Endothelial cell of umbilical vein (primary cell): ENCODE results near the gene PLB1. TPM values are rescaled to one million over a fixed set of nuclear protein-coding genes. Genes with fewer than 3 reads are reported as not detected.

Experiments
- BruUV-seq: library from RNA; stranded (reverse); fragments of 400-500 nt; replicated peaks from 2 replicates; lab custom pipeline; 2021; lab: Mats Ljungman, UMichigan
- CTCF ChIA-PET: fragments of 300-600, 350-600 bp; sonication (Branson Sonifier 250); formaldehyde crosslinking; loops from one replicate; lab custom pipeline; 2021; ENCODE audit warnings: antibody characterized with exemption, inconsistent platforms; lab: Charles Lee
- POLR2A ChIA-PET: fragments of 300-600, 350-600 bp; sonication (Branson Sonifier 250); formaldehyde crosslinking; loops from one replicate; lab custom pipeline; 2021; ENCODE audit warnings: antibody characterized with exemption, inconsistent platforms; lab: Charles Lee
- DNase-seq: peaks from one replicate; pipeline ENCODE4 v3.0.0-alpha.2; 2011; ENCODE audit warnings: low read depth, low spot score
- FAIRE-seq: peaks from 2 replicates; lab custom pipeline; 2011; peaks lifted over from hg19 to GRCh38; lab: Jason Lieb, UNC
- H2AFZ ChIP-seq: 2 replicates; pipeline ENCODE4 v1.6.0; 2012; ENCODE audit warnings: low read depth, low read length, control low read depth, inconsistent platforms
- H3K27ac ChIP-seq: 2 replicates; pipeline ENCODE4 v1.5.1; 2011; ENCODE audit warnings: low read depth, mild to moderate bottlenecking, control low read depth, low read length, moderate library complexity; ENCODE audit not compliant: insufficient read depth
- H3K27me3 ChIP-seq, 2 experiments: 2 replicates each; pipeline versions ENCODE4 v1.6.0 to v1.6.1; 2011; ENCODE audit warnings: low read length in 2 of 2, mixed read lengths in 1 of 2; ENCODE audit not compliant: control insufficient read depth in 2 of 2, insufficient read depth in 2 of 2
- H3K36me3 ChIP-seq, 2 experiments: 2 replicates in 1 of 2; 3 replicates in 1 of 2; pipeline ENCODE4 v1.5.1; 2011; ENCODE audit warnings: low read length in 2 of 2, mild to moderate bottlenecking in 1 of 2, moderate library complexity in 1 of 2; ENCODE audit not compliant: control insufficient read depth in 2 of 2, insufficient read depth in 2 of 2; ENCODE audit errors: extremely low read depth in 1 of 2
- H3K4me1 ChIP-seq: 3 replicates; pipeline ENCODE4 v1.5.1; 2011; ENCODE audit warnings: mild to moderate bottlenecking, low read length; ENCODE audit not compliant: control insufficient read depth, insufficient read depth; ENCODE audit errors: extremely low read depth
- H3K4me2 ChIP-seq: 2 replicates; pipeline ENCODE4 v1.6.1; 2011; ENCODE audit warnings: low read length, control low read depth, mixed read lengths; ENCODE audit not compliant: insufficient read depth
- H3K4me3 ChIP-seq, 3 experiments: fragments of 200-600 bp in 1 of 3; sonication (generic), shearing (Covaris generic) in 1 of 3; replicated peaks in 1 of 3; 2 replicates each; pipeline ENCODE4 v1.5.1; 2011 to 2016; ENCODE audit warnings: control low read depth in 3 of 3, low read length in 3 of 3, mild to moderate bottlenecking in 2 of 3, inconsistent platforms in 1 of 3, low read depth in 1 of 3, moderate library complexity in 1 of 3; ENCODE audit not compliant: insufficient read depth in 1 of 3
- H3K79me2 ChIP-seq: 2 replicates; pipeline ENCODE4 v1.6.0; 2012; ENCODE audit warnings: low read length, inconsistent platforms; ENCODE audit not compliant: control insufficient read depth, insufficient read depth
- H3K9ac ChIP-seq: replicated peaks from 2 replicates; pipeline ENCODE3; 2011; ENCODE audit warnings: low read length, control low read depth; ENCODE audit not compliant: insufficient read depth; ENCODE audit errors: extremely low read depth
- H3K9me1 ChIP-seq: replicated peaks from 3 replicates; pipeline ENCODE4 v1.6.0; 2011; ENCODE audit warnings: mild to moderate bottlenecking, low read length; ENCODE audit not compliant: control insufficient read depth, insufficient read depth; ENCODE audit errors: extremely low read depth
- H3K9me3 ChIP-seq: replicated peaks from 2 replicates; pipeline ENCODE4 v1.5.1; 2012; ENCODE audit warnings: low read length, inconsistent platforms; ENCODE audit not compliant: control insufficient read depth, insufficient read depth
- H4K20me1 ChIP-seq: replicated peaks from 2 replicates; pipeline ENCODE3; 2011; ENCODE audit warnings: mild to moderate bottlenecking, low read length; ENCODE audit not compliant: control insufficient read depth, insufficient read depth; ENCODE audit errors: extremely low read depth
- CTCF ChIP-seq, 2 donors: IDR thresholded peaks; 1 replicate in 1 of 2; 2 replicates in 1 of 2; pipeline ENCODE4 v1.5.1; 2011; ENCODE audit warnings: low read length in 2 of 2, mild to moderate bottlenecking in 2 of 2, moderate library complexity in 2 of 2, control low read depth in 1 of 2, inconsistent platforms in 1 of 2, low read depth in 1 of 2; ENCODE audit not compliant: insufficient read depth in 1 of 2; ENCODE audit errors: extremely low read depth in 1 of 2
- FOS ChIP-seq: IDR thresholded peaks from 2 replicates; pipeline ENCODE4 v1.6.1; 2011; ENCODE audit warnings: mild to moderate bottlenecking, low read length, moderate library complexity, borderline replicate concordance; ENCODE audit not compliant: insufficient read depth
- GATA2 ChIP-seq: IDR thresholded peaks from 2 replicates; pipeline ENCODE4 v1.7.0; 2011; ENCODE audit warnings: low read depth, mild to moderate bottlenecking, moderate library complexity, mixed read lengths, low read length; ENCODE audit not compliant: insufficient read length, insufficient read depth
- JUN ChIP-seq: IDR thresholded peaks from 2 replicates; pipeline ENCODE4 v1.6.1; 2011; ENCODE audit warnings: borderline replicate concordance, low read depth; ENCODE audit not compliant: insufficient read length, insufficient read depth
- MAX ChIP-seq: IDR thresholded peaks from 2 replicates; pipeline ENCODE4 v1.6.1; 2011; ENCODE audit not compliant: insufficient read depth, insufficient read length
- POLR2A ChIP-seq: IDR thresholded peaks from 2 replicates; pipeline ENCODE4 v1.6.1; 2012; ENCODE audit warnings: low read depth, mild to moderate bottlenecking, control low read depth, low read length
- POLR2AphosphoS5 ChIP-seq: IDR thresholded peaks from 2 replicates; pipeline ENCODE4 v1.6.1; 2012; ENCODE audit warnings: low read depth, mild to moderate bottlenecking, control low read depth, low read length, moderate library complexity; ENCODE audit not compliant: insufficient read depth
- dilution Hi-C: fragments of 300-500 bp; cut with MboI; formaldehyde crosslinking; loops from one replicate; pipeline ENCODE4 v1.15.0; 2019; ENCODE audit warnings: low sequenced_read_pairs; ENCODE audit not compliant: extremely low pct_ligation_motif_present
- intact Hi-C: fragments of 100-400 bp; cut with micrococcal nuclease; formaldehyde crosslinking; loops from one replicate; pipeline ENCODE4 v1.10.0; 2022
- polyA plus RNA-seq, 4 experiments: library from polyadenylated mRNA; depleted of rRNA in 3 of 4; stranded (reverse) in 3 of 4; unstranded in 1 of 4; fragments of >200 nt; gene quantifications; 2 replicates each; pipeline versions ENCODE4 v1.2.1 to v1.2.3, GENCODE V29; 2011 to 2012; ENCODE audit warnings: missing spikeins in 1 of 4
- total RNA-seq: library from RNA; stranded (reverse); gene quantifications from 2 replicates; pipeline ENCODE4 v1.2.3, GENCODE V29; 2021

Gene PLB1
- total and polyA plus RNA-seq, 2 donors (not counting 3 experiments of a cell fraction or from before 2014, with no cell fraction given): 0.75 to 0.80 TPM

- intact Hi-C loops (loop anchor here (1.0 to 10.0 kb wide), 3 partner anchors 295 to 729 kb away; no protein-coding TSS in a partner anchor), dilution Hi-C loops (no loop called here)
- peak; percentile 89 for FAIRE-seq
- DNase-seq: peak; percentile 54
- no peaks in the 10 kb centered on the region for H3K9me3 ChIP-seq
- no TSS peak for BruUV-seq
- POLR2A ChIA-PET: no interaction called here
- H3K9ac ChIP-seq: no peak overlapping the region
- H3K4me3 ChIP-seq: no peak overlapping the region
- H3K9me1 ChIP-seq: no peaks in the 10 kb centered on the region
- no peaks in the 10 kb centered on the region for H3K79me2 ChIP-seq
- no peaks in the 10 kb centered on the region for H3K36me3 ChIP-seq
- H3K27me3 ChIP-seq: no peaks in the 10 kb centered on the region
- CTCF ChIA-PET: interaction anchor here (0.7 to 1.6 kb wide), 7 partner anchors 14 to 746 kb away, joined by 3 to 5 read pairs (median 3); no protein-coding TSS in a partner anchor
- no peaks in the 10 kb centered on the region for H4K20me1 ChIP-seq
- no peak overlapping the region for H3K4me2 ChIP-seq
- peaks cover 19% of the 10 kb centered on the region for H3K4me1 ChIP-seq
- peak overlapping the region; percentile 42 for H3K27ac ChIP-seq
- H2AFZ ChIP-seq: peak overlapping the region; percentile 50
- no peak for TF ChIP-seq POLR2A
- TF ChIP-seq GATA2: peak; percentile 95
- TF ChIP-seq FOS: peak; percentile 85
- peak; percentile 57 for TF ChIP-seq JUN
These were observed 46.1 kb upstream of the PLB1 start for GRCh38 chr2:28449488-28450395.

- H3K9me1 ChIP-seq: no peaks in the 10 kb centered on the region
- no peak overlapping the region for H3K4me3 ChIP-seq
- no peaks in the 10 kb centered on the region for H3K79me2 ChIP-seq
- dilution Hi-C loops: no loop called here
- no peaks in the 10 kb centered on the region for H3K27me3 ChIP-seq
- no peaks in the 10 kb centered on the region for H3K9me3 ChIP-seq
- ChIA-PET POLR2A (no interaction called here), CTCF (interaction anchor here (1.0 kb wide), 2 partner anchors 697 to 748 kb away, joined by 3 read pairs; no protein-coding TSS in a partner anchor)
- DNase-seq (no peak), FAIRE-seq (peak; percentile 69)
- intact Hi-C loops: loop anchor here (1.0 to 10.0 kb wide), 3 partner anchors 296 to 731 kb away; no protein-coding TSS in a partner anchor
- BruUV-seq: no TSS peak
- no peak overlapping the region for H3K9ac ChIP-seq
- no peak overlapping the region for H3K4me2 ChIP-seq
- H3K36me3 ChIP-seq: no peaks in the 10 kb centered on the region
- no peak overlapping the region for H2AFZ ChIP-seq
- no peaks in the 10 kb centered on the region for H4K20me1 ChIP-seq
- H3K27ac ChIP-seq: no peak overlapping the region
- H3K4me1 ChIP-seq: peaks cover 14% of the 10 kb centered on the region
- TF ChIP-seq CTCF (IDR thresholded peaks at IDR 0.05; ENCODE audit: extremely low read depth in 1 of 2, insufficient read depth in 1 of 2, low read depth in 1 of 2, low read length in 2 of 2) (no peak), GATA2 (no peak), MAX (no peak), POLR2AphosphoS5 (no peak), JUN (no peak), FOS (no peak)
These were observed 44.8 kb upstream of the PLB1 start for GRCh38 chr2:28450901-28451565.
